ENCODE results near the gene KCND3.
"Not testable (repeated sequence)": the region's sequence is repeated elsewhere in the genome, so short reads cannot be mapped to it uniquely, and the experiment has no call there.

Gene KCND3

DNA sequence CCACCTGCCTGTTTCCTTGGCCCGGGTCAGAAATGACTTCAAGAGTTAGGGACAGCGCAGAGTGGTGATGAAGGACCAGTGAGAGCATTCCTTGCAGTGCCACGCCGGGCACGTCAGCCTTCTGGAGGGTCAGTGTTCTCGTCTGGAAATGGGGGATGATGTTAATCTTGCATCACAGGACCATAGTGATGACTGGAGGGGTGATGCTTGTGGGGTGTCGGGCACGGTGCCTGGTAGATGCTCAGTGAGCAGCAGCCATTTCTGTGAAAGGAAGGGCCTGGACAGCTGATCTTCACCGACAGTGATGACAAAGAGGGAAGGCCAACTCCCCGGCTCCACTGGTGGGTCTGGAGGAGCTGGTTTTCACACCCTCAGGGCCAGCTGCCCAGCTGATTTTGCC lies 177.6 kb downstream of the KCND3 start:
- DNase-seq (ENCODE audit: low spot score): no peak

DNA sequence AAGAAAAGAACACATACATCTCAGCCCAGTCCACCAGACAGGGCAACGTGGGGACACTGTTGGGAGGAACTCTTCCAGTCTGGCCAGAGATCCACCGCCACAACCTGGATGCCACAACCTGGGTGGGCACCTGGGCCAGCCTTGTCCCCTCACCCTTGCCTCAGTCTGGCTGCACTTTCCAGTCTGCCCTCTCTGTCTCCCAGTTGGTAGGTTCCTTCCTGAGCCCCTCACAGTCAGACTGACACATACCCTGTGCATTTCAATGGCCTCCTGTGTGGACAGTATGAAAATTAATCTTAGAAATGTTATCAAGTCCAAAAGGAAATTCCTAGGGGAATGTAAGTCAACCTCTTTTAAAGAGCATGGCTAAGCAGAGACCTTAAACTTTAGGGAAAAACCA lies 184.2 kb downstream of the KCND3 start:
- no peak for DNase-seq (ENCODE audit: low spot score)

DNA sequence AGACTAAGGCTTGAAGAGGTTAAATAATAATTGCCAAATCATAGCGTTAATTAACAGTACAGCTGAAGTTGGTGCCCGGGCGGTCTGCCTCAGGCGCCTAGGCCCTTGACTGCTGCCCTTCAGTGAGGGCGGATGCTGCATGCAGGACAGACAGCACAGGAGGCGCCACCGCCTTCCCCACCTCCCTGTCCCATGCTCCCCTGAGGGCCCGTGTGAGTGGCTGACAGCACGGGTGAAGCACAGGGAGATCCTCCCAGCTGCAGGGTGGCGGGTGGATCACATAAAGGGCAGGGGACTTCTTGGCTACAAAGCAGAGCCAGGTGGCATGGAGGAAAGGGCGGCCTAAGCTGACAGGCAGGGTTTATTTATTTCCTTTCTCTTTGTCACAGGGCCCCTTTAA lies 184.7 kb downstream of the KCND3 start:
- no peak for DNase-seq (ENCODE audit: low spot score)

DNA sequence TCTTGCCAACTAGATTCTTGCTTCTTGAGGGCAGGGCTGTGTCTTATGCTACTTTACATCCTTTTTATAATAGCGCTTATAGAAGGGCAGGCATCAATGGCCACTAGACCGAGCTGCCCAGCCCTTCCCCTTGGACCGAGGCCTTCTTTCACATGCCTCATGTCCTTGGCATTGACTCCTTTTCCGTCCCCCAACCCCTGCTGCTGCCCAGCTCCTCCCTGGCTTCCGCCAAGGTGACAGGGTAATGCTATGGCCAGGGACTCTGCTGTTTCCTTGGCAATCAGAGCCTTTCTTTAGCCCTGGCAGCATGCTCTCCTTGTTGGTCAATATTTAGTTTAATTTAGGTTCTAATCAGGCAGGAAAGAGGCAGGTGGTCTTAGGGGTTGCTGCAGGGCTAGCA lies 185.5 kb downstream of the KCND3 start:
- no peak for DNase-seq (ENCODE audit: low spot score)

DNA sequence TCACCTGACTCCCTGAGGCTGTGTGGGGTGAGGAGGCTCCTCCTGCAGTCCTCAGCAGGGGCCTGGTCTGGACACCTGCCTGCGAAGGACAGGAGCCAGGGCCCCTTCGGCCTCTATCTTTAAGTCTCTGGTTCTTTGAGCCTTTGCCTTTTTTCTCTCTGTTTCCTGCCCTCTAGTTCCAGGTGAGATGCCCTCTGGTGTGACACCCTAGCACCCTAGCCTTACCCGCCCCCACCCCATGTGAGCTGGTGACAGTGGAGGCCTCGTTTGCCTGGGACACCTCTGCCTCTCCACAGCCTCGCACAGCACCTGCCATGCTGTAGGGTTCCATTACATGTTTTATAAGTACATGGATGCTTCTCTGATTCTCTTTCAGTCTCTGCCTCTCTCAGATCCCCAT lies 186.5 kb downstream of the KCND3 start:
- DNase-seq (ENCODE audit: low spot score): no peak

DNA sequence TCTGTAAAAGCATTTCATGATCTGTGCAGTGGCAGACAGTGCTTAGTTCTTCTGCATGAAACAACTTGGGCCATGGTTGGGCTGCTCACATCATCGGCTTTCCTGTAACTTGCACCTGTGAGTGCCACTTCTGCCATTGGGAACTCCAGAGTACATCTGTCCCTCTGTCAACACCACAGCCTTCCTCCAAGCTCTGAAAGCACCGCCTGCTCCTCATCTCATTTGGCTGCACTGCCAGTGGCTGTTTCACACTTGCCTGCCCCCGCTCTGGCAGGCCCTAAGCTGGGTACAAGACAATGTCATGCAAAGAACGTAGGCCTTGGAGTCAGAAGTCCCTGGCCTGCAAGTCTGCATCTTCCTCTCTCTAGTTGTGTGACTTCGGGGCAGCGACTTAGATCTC lies 187.4 kb downstream of the KCND3 start:
- DNase-seq (ENCODE audit: low spot score): no peak

DNA sequence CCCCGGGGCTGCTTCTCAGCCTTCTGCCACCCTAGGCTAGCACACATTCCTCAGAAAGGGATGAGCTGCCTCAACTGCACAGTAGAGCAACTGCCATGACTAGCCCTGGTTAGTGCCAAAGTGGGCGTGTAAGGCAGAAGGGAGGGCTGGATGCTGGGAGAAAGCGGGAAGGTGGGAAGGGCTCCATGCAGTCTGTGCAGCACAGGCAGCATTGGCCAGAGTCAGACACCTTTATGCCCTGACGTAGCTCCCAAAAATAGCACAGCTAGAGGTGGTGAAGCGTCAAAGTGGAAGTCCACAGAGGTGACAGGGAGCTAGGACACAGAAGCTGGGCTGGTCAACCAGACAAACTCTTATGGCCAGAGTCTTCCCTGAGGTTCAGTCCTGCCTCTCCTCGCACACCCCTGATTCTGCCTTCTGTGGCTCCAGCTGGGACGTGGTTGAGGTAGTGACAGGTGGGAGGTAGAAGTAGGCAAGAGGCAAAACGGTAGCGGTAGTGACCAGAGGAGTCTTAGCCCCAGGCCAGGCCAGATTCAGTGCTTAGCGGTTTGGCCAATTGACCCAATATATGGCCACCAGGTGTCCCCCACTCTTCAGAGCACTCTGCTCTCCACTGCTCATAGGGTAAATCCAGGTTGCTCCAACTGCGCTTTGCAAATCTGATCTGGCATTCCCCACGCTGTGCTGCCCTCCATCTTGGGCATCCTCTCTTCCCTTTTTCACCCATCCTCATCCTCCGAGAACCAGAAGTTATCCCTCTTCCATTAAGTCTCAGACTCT lies 188.2 kb downstream of the KCND3 start:
- no peak for DNase-seq (ENCODE audit: low spot score)

DNA sequence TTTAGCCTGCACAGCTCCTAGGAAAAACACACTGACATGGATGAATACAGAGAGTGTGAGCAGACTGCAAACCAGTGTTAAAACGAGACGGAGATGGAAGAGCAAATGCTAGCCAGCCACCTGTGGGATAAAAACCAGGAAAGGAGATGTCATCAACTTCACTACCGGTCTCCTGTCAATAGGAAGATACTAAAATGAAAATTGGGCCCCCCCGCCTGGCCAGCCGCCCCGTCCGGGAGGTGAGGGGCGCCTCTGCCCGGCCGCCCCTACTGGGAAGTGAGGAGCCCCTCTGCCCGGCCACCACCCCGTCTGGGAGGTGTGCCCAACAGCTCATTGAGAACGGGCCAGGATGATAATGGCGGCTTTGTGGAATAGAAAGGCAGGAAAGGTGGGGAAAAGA lies 189.7 kb downstream of the KCND3 start:
- not testable (repeated sequence) for DNase-seq (ENCODE audit: low spot score)

DNA sequence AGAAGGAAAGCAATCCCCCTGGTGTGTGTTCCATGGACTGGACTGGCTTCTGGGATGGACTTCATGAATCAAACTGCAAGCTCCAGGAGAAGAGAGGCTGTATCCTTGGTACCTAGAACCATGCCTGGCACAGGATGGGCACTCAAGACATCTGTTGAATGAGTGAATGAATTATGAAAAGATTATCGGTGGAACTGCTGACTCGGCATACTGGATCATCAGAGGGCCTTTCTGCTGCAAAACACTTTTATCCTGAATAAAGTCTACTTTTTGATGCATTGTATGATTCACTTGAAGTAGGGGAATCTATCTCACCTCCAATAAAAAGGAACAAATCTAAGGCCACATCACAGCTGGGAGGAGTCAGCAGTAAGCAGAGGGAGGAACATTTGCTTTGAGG lies 190.9 kb downstream of the KCND3 start:
- no peak for DNase-seq (ENCODE audit: low spot score)

DNA sequence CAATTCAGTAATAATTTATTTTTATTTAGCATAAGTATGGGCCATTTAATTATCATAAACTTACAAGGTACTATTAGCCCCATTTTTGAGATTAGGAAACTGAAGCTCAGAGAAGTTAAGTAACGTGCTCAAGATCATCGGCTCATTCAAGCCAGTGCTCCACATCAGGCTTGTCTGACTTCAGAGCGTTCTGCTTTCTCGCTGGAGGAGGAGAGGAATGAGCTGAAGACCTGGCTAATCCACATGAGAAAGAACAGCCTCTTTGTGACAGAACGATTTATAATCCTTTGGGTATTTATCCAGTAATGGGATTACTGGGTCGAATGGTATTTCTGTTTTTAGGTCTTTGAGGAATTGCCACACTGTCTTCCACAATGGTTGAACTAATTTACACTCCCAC lies 194.1 kb downstream of the KCND3 start:
- DNase-seq (ENCODE audit: low spot score): no peak

DNA sequence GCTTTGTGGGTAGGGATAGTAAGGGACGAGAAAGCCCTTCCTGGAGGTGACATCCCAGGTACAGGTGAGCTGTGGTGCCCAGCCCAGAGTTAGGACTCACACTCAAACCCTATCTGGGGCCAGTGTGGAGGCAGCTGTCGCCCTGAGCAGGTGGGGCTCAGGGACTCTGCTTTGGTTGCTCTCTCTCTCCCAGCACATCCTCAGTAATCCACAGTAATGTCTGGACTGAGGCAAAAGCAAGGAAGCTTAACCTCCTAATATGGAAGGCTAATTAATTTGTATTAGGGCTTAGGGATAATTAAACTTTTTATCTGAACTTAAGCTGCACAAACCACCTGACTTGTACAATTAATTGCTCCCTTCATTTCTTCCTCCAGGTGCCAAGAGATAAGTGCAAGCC lies 195.5 kb downstream of the KCND3 start:
- no peak for DNase-seq (ENCODE audit: low spot score)

DNA sequence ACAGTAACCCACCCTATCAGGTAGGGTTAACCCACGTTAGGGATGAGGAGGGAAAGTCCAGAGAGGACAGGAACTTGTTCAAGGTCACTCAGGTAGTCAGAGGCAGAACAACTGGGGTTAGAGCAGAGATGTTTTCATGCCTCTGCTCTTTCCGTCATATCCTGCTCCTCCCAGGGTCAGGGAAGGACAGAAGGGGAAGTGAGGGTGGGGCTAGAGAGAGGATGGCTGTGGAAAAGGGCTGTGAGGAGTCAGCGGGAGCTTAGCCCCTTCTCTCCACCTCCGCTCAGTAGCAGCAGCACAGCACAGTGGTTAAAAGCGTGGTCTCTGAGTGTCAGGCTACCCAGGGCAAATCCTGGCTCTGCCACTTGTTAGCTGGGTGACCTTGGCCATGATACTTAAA lies 197.2 kb downstream of the KCND3 start:
- DNase-seq (ENCODE audit: low spot score): no peak

DNA sequence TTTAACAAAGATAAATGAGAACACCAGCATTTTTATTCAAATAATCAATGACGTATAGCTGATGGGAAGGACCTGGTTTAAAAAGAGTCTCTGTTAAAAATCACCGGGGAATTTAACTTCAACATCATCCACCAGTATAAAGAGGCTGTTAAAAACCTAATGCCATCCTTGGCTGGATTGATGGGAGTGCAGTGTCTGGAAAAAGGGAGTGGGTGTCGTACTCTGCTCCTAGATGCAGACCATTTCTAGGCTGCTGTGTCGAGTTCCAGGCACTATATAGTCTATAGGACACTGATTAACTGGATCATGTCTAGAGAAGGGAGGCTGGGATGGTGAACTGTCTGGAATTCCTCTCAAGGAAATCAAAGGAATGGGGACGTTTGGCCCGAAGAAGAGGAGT lies 197.7 kb downstream of the KCND3 start:
- no peak for DNase-seq (ENCODE audit: low spot score)

DNA sequence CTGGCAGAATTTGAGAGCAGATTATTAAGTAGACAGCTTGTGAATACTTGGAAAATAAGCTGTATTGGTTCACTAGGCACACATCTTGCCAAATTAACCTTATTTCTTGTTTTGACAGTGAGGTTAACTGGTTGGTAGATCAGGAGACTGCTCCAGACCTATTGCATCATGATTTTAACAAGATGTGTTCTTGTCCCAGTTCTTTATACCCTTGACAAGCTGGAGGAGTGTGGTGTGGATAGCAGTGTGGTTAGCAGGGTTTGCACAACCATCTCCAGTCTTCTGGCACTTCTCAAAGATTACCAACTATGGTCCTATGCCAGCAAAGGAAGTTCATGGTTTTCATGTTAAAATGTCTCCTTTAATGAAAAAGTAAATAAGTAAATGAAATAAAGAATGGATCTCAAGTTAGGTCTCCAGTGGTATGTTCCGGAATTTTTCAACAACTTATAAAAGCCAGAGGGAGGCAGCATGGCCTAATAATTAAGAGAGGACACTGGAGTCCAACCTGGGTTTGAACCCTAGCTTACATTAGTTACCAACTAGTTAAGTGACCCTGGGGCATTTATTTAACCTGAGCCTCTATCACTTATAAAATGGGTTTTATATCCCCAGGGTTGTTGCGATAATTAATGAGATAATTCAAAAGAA lies 199.7 kb downstream of the KCND3 start:
- no peak for DNase-seq (ENCODE audit: low spot score)

DNA sequence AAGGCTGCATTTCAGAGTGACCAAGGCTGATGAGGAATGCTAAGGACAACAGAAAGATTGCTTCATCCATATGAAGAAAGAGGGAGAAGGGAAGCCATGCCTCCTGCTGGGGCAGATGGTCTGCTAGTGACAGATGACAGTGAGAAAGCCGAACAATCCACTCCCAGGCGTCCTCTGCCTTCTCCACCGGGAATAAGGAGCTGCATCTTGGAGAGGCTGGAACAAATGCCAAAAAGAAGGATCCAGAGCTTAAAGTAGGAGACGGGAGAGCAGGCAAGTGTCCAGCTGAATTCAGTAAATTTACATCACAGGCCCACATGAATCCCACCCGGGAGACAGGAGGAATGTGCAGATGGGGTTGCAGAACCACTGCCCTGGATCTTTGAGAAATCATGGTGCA lies 200.3 kb downstream of the KCND3 start:
- DNase-seq (ENCODE audit: low spot score): no peak

DNA sequence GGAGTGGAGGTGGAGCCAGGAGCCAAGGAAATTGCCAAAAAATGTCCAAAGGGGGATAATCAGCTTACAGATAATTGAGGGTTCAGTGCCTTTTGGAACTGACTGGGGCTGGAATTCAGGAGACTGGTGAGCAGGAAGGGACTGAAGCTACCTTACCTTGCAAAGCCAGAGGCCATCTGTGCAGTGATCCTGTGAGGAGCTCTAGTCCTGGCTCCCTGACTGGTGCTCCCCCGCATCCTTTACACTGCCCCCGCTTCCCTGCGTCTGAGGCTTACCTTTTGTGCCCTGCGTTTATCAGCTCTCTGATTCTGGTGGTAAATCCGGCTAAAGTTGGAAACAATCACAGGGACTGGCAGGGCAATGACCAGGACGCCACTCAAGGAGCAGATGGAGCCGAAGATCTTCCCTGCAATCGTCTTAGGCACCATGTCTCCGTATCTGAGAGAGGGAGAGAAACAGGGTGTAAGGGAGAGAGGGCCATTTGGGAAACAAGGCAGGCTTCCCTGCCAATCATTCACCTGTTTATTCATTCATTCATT lies 202.7 kb downstream of the KCND3 start:
- no peak for DNase-seq (ENCODE audit: low spot score)

DNA sequence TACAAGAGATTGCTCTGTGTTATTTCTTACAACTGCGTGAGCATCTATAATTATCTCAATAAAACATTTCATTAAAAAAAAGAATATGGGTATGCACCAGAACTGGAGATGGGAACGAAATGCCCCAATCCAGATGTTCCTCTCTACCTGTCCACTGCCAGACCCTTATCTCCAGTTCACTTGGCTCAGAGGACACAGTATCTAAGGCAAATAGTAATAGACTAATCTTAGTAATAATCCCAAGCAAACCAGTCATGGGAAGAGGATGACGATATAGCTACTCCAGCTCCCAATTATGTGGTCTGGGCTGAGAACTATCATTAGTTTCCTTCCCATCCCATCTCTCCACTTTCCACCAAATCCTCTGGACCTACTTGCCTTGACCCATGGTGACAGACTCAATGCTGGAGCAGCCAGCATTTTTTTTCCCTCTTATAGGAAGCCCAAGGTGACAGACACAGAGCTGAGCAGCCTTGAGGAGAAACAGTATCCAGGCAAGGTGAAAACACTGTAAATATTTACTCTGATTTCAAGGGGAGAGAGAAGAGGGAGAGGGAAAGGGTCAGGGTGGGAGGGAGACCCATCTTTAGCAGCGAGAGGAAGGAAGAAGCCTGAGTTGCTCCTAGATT lies 205.1 kb downstream of the KCND3 start:
- DNase-seq (ENCODE audit: low spot score): no peak

DNA sequence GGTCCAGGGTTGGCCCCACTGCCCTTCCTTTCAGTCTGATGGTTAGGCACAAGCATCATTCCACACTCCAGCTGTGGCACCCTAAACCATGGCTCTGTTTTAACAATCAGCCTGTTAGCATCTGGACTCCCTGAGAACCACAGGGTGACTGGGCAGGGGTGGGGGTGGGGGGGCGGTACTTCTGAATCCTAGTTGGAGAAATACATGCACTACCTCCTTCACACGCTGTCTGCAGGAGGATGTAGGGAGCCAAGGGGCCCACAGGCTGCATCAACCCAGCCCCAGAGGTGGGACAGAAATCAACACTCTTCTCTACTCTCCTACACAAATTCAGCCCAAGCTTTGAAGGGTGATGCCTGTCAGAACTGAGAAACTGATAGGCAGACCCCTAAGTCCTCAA lies 209.9 kb downstream of the KCND3 start:
- no peak for DNase-seq (ENCODE audit: low spot score)

DNA sequence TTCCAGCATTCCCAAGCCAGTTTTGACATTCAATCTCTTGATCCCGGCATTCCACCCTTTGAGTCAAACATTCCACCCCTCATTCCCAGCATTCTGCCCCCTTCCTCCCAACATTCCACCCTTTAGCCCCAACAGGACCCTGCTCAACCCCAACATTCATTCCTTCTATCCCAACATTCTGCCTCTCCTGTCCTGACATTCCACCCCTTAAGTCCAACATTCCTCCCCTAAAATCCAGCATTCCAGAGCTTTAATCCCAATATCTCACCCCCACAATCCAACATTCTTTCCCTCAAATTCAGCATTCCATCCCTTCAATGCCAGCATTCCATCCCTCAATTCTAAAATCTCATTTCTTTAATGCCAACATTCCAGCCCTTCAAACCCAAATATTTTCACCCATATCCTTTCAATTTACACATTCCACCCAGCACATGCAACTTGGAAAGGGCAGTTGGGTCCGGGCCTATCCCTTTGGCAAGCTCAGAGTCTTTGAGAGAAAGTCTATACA lies 210.9 kb downstream of the KCND3 start:
- DNase-seq (ENCODE audit: low spot score): no peak

DNA sequence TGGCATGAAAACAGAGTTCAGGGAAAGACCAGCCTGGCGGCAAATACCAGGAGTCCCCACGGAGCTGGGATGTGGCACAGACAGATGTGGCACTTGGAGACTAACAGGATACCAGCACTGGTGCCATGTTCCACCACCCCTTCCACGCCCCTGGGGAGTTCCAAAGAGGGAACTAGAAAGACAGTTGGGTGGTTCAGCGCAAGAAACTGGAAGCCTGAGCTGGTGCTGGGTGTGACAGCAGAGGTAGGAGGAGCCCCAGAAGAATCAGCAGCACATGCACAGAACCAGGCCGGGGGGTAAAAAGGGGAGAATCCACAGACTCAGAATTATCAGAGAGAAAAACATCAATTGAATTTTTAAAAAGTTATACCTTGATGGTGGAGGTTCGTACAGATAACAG lies 211.4 kb downstream of the KCND3 start:
- DNase-seq (ENCODE audit: low spot score): no peak

DNA sequence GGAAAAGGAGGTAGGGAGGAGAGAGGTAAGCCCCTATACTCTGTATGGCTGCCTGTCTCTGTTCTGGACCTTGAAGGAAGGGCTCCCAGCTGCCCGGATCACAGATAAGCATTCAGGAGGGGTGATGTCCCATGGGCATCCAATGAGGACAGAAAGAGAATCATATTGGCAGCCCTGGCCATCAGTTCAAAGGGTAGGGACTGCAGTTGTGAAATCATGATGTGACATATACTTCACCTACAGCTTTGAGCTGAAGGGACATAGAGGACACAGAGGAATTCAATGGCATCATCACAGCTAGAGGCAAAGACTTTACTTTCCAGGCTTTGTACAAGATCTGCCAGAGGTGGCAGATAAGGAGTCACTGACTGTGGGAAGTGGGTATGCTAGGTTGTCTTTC lies 212.2 kb downstream of the KCND3 start:
- DNase-seq (ENCODE audit: low spot score): no peak

DNA sequence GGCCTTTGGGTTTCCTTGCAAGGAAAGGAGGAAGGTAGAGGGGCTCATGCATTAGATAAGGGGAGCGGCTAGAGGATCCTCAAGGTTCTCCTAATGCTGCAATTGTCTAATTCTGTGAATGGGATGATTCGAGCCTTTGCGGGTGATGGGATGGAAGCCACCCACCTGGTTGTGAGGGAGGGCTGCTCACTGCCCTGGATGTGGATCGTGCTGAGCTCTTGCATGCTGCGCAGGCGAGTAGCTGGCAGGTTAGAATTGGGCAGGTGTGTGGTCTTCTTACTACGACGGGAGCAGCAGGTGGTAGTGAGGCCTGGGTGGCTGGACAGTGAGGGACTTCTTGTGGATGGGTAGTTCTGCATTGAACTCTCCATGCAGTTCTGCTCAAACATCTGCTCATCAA lies 212.6 kb downstream of the KCND3 start:
- no peak for DNase-seq (ENCODE audit: low spot score)

DNA sequence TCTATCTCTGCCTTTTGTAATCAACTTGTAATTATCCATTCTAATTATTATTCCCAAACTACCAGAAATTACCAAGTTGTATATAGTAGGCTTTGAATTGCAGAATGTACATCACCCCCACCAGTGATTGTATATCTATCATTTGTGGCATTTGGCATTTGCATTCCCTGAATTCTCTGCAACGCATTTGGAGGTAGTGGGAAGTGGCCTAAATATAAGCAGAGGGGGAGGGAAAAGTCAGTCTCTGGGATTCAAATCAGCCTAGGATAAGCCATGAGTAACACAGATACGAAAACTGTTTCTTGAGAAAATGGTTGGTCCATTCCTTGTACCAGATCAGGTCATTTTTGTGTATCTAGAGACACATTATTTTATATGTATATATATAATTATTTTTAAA lies 213.1 kb downstream of the KCND3 start:
- no peak for DNase-seq (ENCODE audit: low spot score)
